NCI-H1930 (cell line): ENCODE measurements around the gene ZNG1F.
"Not testable (repeated sequence)": the region's sequence is repeated elsewhere in the genome, so short reads cannot be mapped to it uniquely, and the experiment has no call there.

Source experiments
- DNase-seq, 2 experiments: peaks; one replicate each; lab custom pipeline; 2025; lab: John Stamatoyannopoulos, UW

ZNG1F gene

GRCh38 chr9:41189217-41189616 lies at the start of gene ZNG1F:
Gene ZNG1F, minus strand, starts transcription at chr9:41189317. Its CDS starts 59 bp downstream, at chr9:41189258.
- not testable (repeated sequence) for DNase-seq

GRCh38 chr9:41237110-41237749 lies 48.1 kb upstream of the ZNG1F start:
- DNase-seq, result not testable (repeated sequence)

DNA sequence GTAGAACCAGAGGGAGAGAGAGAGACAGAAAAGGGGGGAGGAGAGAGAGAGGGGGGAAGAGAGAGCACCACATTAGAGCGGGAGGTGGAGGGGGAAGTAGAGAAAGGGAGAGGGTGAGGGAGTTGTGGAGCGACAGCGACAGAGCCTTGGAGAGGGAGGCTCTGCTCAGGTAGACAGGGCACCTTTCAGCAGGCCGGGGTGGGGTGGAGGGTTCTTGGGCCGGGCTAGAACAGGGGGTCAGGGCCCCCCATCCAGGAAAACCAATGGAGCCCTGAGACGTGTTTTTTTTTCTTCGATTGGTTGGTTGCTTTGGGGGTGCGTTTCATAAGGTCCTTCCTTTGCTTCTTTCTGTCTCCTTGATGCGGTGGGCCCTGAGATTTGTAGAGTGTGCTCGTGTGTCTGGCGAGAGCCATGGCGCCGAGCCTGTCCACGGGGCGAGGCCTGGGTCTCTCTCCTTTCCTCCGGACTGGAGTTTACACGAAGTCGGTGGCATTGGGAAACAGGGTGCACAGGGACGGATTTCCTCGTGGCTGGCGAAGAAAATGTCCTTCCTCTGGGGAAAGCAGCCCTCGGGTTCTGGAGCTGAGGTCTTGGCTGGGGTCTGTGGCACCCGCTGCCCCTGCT lies 47.5 kb upstream of the ZNG1F start:
- DNase-seq, result not testable (repeated sequence)

DNA sequence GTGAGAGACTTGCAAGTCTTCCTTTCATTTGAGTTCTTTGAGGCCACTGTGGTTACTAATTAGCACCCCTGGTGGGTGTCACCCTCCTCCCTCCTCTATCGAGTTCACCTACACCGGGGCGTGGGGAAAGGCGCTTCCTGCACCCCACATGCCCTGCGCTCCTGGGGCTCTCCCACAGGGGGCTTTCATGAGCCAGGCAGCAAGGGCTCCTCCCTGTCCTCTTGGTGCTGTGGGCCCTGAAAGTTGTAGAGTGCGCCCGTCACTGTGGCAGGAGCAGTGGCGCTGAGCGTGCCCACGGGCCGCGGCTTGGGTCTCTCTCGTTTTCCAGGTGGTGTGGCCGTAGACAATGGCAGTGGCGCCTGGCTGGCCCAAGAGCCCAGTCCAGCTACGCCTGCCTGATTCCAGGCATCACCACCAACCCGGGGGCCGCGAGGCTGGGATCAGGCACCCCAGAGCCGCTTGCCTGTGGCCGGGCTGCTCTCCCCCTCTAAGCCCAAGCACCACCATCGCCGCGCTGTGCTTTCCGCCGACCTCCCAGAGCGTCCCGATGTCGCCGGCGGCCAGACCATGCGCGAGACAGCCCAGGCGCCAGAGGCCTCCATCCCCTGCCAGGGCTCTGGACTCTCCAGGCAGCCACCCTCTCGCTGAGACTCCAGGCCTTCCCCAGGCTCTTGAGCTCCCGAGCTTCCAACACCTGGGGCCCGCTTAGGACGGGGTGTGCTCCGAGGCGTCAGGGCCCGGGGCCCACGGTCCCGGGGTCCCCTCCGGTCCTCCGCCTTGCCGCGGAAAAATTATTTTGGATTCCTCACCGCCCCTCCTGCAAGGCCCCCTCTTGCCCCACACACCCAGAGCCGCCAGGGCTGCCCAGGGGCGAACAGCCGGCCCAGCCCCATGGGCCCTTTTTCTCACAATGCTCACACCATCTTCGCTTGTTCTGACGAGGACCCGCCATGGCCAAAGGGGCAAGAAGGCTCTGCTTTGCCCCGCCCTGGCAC lies 46.0 kb upstream of the ZNG1F start:
- DNase-seq, result not testable (repeated sequence)

DNA sequence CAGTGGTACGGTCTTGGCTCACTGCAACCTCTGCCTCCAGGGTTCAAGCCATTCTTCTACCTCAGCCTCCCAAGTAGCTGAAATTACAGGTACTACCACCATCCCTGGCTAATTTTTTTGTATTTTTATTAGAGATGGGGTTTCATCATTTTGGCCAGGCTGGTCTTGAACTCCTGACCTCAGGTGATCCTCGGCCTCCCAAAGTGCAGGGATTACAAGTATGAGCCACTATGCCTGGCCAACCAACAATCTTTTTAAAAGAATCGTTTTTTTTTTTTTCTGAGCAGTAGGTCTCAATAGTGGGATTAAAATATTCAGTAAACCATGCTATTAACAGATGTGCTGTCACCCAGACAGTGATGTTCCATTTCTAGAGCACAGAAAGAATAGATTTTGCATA lies 45.1 kb upstream of the ZNG1F start:
- not testable (repeated sequence) for DNase-seq

GRCh38 chr9:41232326-41232725 lies 43.2 kb upstream of the ZNG1F start:
- not testable (repeated sequence) for DNase-seq

DNA sequence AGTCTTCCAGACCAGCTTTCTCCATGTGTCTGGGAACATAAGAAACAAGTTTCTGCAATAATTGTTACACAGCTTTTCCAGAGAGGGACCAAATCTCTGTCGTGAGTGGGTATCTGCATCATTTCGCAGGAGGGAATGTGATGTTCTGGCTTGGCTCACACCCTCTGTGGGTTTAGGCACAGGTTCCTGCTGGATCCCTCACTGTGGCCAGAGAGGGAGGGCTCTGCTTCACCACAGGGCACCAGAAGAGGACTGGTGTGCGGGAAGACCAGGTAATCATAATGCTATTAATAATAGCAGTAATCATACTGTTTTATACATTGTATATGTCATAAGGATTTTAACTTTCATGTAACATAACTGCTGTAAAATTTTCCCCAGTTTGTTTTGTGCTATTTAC lies 41.3 kb upstream of the ZNG1F start:
- not testable (repeated sequence) for DNase-seq

DNA sequence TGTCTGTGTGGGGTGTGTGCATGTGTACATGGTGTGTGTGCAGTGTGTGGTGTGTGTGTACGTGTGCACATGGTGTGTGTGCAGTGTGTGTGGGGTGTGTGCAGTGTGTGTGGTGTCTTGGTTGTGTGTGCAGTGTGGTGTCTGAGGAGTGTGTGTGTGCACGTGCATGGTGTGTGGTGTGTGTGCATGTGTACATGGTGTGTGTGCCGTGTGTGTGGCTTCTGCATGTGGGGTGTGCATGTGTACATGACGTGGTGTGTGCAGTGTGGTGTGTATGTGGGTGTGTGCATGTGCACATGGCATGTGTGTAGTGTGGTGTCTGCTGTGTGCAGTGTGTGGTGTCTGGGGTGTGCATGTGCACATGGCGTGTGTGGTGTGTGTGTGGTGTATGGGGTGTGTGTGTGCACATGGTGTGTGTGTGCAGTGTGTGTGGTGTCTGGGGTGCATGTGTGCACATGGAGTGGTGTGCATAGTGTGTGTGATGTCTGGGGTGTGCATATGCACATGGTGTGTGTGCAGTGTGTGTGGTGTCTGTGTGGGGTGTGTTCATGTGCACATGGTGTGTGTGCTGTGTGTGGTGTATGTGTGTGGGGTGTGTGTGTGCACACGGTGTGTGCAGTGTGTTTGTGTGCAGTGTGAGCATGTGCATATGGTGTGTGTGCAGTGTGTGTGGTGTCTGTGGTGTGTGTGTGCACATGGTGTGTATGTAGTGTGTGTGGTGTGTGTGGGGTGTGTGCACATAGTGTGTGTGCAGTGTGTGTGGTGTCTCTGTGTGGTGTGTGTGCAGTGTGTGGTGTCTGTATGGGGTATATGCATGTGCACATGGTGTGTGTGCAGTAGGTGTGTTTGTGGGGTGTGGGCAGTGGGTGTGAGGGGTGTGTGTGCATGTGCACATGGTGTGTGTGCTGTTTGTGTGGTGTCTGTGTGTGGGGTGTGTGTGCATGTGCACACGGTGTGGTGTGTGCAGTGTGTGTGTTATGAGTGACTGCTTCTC lies 40.6 kb upstream of the ZNG1F start:
- DNase-seq, result no peak

- not testable (repeated sequence) for DNase-seq
Observed at GRCh38 chr9:41219831-41220230, 30.7 kb upstream of the ZNG1F start.

DNA sequence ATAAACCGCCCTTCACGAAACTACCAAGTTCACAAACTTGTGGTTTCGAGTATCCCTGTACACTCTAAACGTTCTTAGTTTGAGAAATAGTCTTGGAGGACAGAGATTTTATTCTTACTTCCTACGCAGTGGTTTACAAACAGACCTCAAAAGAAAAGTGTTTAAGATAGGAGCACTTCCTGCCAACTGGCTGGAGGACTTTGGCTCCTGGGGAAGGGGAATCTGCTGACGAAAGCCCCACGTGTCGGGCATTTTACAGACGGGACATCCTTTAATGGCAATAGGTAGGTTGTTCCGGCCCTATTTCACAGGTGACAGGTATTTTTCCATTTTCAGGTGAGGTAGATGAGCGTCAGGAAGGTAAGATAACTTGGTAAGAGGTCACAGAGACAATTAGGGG lies 678 bp downstream of the ZNG1F start:
- DNase-seq, result not testable (repeated sequence)

DNA sequence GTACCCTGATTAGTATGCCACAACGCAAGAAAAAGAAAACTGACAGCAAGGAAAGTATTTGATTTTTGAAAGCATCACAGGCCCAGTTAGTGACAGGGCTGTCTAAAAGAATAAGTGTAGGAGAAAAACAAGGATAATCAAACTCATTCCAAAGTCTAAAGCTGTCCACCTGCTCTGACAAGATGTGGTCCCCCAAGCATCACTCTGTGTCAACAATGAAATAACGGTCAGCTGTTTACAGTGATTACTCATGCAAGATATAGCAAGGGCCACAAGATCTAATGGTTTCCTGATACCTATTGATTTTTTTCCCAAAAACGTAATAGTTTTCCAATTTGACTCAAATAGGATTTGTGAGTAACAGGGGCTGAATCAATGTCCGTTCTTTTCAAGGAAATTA lies 14.1 kb downstream of the ZNG1F start:
- not testable (repeated sequence) for DNase-seq

GRCh38 chr9:41150116-41150515 lies 39.0 kb downstream of the ZNG1F start:
- DNase-seq, result not testable (repeated sequence)

DNA sequence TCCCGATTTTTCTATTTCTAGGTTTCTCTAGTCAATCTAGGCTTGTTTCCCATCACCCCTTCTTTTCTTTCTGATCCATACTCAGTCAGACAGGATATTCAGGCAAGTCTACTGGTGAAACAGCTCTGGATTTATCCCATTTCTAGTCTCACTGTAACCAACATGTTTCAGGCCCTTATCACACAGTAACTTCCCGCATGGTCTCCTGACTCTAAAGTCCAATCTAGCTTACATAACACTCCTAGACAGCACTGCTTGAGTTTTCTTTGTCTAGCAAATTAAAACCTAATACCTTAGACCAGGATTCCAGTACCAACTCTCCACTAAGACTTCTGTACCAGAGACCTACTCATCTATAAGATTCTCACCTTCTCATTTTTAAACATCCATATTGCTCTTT lies 47.2 kb downstream of the ZNG1F start:
- not testable (repeated sequence) for DNase-seq

GRCh38 chr9:41128581-41128980 lies 60.5 kb downstream of the ZNG1F start, which contains the start of gene FOXD4L6:
Gene FOXD4L6, minus strand, starts transcription at chr9:41128681. Its CDS starts 298 bp downstream, at chr9:41128383.
- DNase-seq, result not testable (repeated sequence)

DNA sequence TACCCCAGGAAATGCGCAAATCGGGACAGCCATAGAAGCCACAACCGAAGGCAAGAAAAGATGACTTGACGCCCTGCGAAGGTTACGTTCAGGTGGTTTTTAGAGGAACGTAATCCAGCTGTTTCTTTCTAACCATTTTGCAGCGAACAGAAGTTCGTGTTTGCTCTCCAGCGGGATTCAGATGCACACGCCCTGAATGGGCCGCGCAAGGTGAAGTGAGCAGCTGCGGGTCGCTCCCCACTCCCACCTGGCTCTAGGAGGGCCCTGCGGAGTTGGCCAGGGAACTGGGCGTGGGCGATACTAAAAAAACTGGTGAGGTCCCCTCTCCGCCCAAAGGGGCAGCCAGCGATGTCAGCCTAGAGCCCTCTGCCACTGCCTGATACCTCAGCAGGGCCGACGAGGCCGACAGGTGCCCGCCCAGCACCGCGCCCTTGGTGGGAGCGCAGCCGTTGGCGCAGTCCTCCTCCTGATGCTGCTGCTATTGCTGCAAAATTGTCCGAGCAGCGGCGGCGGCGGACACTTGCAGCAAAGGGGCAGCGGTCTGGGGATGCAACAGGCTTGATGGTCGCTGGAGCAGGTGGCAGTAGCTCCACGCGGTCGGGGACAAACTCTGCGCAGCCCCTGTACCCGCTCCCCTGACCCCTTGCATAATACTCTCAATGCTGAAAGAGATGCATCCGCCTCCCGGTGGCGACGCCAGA lies 62.2 kb downstream of the ZNG1F start:
- DNase-seq, result not testable (repeated sequence)

- DNase-seq, result not testable (repeated sequence)
Observed at GRCh38 chr9:41125936-41126335, 63.2 kb downstream of the ZNG1F start.

DNA sequence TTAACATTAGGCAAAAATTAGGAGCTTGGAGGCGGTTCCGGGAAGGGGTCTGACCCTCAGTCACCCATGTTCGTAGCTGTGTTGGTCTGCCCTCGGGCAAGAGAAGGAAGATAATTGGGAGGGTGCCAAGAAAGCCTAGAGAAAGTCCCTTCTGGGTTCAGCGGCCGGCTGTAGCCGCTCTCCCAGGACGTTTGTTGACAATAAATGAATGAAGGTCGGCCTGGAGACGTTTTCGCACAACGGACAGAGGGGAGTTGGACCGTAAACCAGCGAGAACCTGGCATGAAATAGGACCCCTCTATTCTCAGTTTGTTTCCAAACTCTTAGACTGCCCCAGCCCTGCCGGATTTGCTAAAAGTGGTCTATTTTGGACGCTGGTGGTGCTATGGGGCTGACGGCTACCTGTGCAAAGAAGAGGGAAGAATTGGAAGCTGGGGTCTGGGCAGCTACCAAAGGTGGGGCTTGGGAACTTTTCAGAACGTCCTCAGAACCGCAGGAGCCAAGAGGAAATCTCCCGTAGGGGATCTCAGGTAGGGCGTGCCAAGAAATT lies 63.9 kb downstream of the ZNG1F start:
- DNase-seq, result not testable (repeated sequence)

- DNase-seq, result not testable (repeated sequence)
Observed at GRCh38 chr9:41124250-41125108, 64.6 kb downstream of the ZNG1F start.

- not testable (repeated sequence) for DNase-seq
Observed at GRCh38 chr9:41123812-41124211, 65.3 kb downstream of the ZNG1F start.
